ENCODE measurements around the gene DAZAP1.

- no peak for TF ChIP-seq CREB1 (CRISPR knock-in tag; IDR thresholded peaks at IDR 0.05)
- TF ChIP-seq, protein P1, sequence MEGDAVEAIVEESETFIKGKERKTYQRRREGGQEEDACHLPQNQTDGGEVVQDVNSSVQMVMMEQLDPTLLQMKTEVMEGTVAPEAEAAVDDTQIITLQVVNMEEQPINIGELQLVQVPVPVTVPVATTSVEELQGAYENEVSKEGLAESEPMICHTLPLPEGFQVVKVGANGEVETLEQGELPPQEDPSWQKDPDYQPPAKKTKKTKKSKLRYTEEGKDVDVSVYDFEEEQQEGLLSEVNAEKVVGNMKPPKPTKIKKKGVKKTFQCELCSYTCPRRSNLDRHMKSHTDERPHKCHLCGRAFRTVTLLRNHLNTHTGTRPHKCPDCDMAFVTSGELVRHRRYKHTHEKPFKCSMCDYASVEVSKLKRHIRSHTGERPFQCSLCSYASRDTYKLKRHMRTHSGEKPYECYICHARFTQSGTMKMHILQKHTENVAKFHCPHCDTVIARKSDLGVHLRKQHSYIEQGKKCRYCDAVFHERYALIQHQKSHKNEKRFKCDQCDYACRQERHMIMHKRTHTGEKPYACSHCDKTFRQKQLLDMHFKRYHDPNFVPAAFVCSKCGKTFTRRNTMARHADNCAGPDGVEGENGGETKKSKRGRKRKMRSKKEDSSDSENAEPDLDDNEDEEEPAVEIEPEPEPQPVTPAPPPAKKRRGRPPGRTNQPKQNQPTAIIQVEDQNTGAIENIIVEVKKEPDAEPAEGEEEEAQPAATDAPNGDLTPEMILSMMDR (IDR thresholded peaks at IDR 0.05) = no peak
Observed at GRCh38 chr19:1465191-1466016, 58.0 kb downstream of the DAZAP1 start.
